ENCODE data around the gene PTPN1. TPM values are rescaled to one million over a fixed set of nuclear protein-coding genes. Genes with fewer than 3 reads are reported as not detected.

Gene PTPN1
- total RNA-seq, 1 donor from 2014 or later, result 50.9 TPM

GRCh38 chr20:50510706-50511542, 741 bp downstream of the PTPN1 start:
- no peak for DNase-seq (ENCODE audit: low spot score)

GRCh38 chr20:50512323-50512722, 2.1 kb downstream of the PTPN1 start:
- DNase-seq (ENCODE audit: low spot score), result no peak

GRCh38 chr20:50513169-50514034, 3.2 kb downstream of the PTPN1 start:
- no peak for DNase-seq (ENCODE audit: low spot score)

- DNase-seq (ENCODE audit: low spot score), result no peak
Observed at GRCh38 chr20:50514035-50514337, 3.8 kb downstream of the PTPN1 start.

- DNase-seq (ENCODE audit: low spot score), result no peak
Observed at GRCh38 chr20:50514750-50515149, 4.6 kb downstream of the PTPN1 start.

- no peak for DNase-seq (ENCODE audit: low spot score)
Observed at GRCh38 chr20:50515471-50516106, 5.4 kb downstream of the PTPN1 start.

- DNase-seq (ENCODE audit: low spot score), result no peak
Observed at GRCh38 chr20:50516180-50516934, 6.2 kb downstream of the PTPN1 start.

GRCh38 chr20:50516935-50517816, 7.0 kb downstream of the PTPN1 start:
- DNase-seq (ENCODE audit: low spot score), result no peak

- no peak for DNase-seq (ENCODE audit: low spot score)
Observed at GRCh38 chr20:50517817-50518154, 7.6 kb downstream of the PTPN1 start.

- DNase-seq (ENCODE audit: low spot score), result no peak
Observed at GRCh38 chr20:50518270-50518721, 8.1 kb downstream of the PTPN1 start.

GRCh38 chr20:50519036-50519762, 9.0 kb downstream of the PTPN1 start:
- no peak for DNase-seq (ENCODE audit: low spot score)

- DNase-seq (ENCODE audit: low spot score), result no peak
Observed at GRCh38 chr20:50520222-50520880, 10.2 kb downstream of the PTPN1 start.

GRCh38 chr20:50521221-50522052, 11.3 kb downstream of the PTPN1 start:
- DNase-seq (ENCODE audit: low spot score), result no peak

- no peak for DNase-seq (ENCODE audit: low spot score)
Observed at GRCh38 chr20:50522053-50522674, 12.0 kb downstream of the PTPN1 start.

- DNase-seq (ENCODE audit: low spot score), result no peak
Observed at GRCh38 chr20:50523552-50524167, 13.5 kb downstream of the PTPN1 start.

- no peak for DNase-seq (ENCODE audit: low spot score)
Observed at GRCh38 chr20:50525681-50526080, 15.5 kb downstream of the PTPN1 start.

- no peak for DNase-seq (ENCODE audit: low spot score)
Observed at GRCh38 chr20:50526403-50526989, 16.3 kb downstream of the PTPN1 start.

Data from mesenteric fat pad (tissue), 1 donor.